Lower leg skin (tissue), 3 donors: ENCODE measurements around the gene KRT75.

Experiments
- POLR2A ChIP-seq, 2 donors: fragments of 450-650 bp; IDR thresholded peaks; one replicate each; pipeline ENCODE4 v1.6.1; 2016 to 2017; ENCODE audit warnings: antibody characterized with exemption in 2 of 2, mild to moderate bottlenecking in 1 of 2, moderate library complexity in 1 of 2
- TF ChIP-seq, protein P1 (sequence below), 3 donors: fragments of 450-650 bp; IDR thresholded peaks; one replicate each; pipeline ENCODE4 v1.5.1; 2016; ENCODE audit warnings: antibody characterized with exemption in 3 of 3, mild to moderate bottlenecking in 3 of 3, moderate library complexity in 2 of 3

DNA sequence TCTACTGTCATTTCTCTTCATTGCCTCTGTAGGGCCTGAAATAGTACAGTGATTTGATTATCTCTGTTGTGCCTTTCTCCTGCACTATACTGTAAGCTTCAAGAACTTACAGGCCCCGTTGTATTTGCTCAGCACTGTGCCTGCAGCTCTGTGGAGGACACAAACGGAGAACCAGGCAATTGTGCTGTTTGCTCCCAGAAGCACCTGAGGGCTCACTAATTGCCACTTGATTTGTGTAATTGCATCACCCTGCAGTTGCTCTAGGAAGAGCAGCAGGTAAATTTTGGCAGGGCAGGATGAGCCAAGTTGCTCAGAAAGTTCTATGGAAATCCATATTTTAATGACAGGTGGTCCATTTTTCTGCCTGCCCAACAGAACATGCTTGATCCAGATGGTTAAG, 16.4 kb downstream of the KRT75 start:
- TF ChIP-seq, protein P1, sequence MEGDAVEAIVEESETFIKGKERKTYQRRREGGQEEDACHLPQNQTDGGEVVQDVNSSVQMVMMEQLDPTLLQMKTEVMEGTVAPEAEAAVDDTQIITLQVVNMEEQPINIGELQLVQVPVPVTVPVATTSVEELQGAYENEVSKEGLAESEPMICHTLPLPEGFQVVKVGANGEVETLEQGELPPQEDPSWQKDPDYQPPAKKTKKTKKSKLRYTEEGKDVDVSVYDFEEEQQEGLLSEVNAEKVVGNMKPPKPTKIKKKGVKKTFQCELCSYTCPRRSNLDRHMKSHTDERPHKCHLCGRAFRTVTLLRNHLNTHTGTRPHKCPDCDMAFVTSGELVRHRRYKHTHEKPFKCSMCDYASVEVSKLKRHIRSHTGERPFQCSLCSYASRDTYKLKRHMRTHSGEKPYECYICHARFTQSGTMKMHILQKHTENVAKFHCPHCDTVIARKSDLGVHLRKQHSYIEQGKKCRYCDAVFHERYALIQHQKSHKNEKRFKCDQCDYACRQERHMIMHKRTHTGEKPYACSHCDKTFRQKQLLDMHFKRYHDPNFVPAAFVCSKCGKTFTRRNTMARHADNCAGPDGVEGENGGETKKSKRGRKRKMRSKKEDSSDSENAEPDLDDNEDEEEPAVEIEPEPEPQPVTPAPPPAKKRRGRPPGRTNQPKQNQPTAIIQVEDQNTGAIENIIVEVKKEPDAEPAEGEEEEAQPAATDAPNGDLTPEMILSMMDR (IDR thresholded peaks at IDR 0.05), result no peak
- TF ChIP-seq POLR2A (IDR thresholded peaks at IDR 0.05), result no peak
